SJSA1 (cell line): ENCODE data around the gene SYMPK. TPM values are rescaled to one million over a fixed set of nuclear protein-coding genes. Genes with fewer than 3 reads are reported as not detected.

Source experiments
- DNase-seq, 2 experiments: peaks; one replicate each; pipeline ENCODE4 v3.0.0-alpha.2; 2015 to 2020; ENCODE audit warnings: low spot score in 2 of 2, low read depth in 1 of 2
- H3K27ac ChIP-seq: fragments of 250-450 bp; sonication (Bioruptor Pico); 2 replicates; pipeline ENCODE4 v1.5.1; 2020; ENCODE audit warnings: mild to moderate bottlenecking, moderate library complexity
- H3K27me3 ChIP-seq: fragments of 250-450 bp; sonication (Bioruptor Pico); replicated peaks from 2 replicates; pipeline ENCODE4 v1.5.1; 2020; ENCODE audit warnings: mild to moderate bottlenecking, moderate library complexity
- H3K36me3 ChIP-seq: fragments of 250-450 bp; sonication (Bioruptor Pico); 2 replicates; pipeline ENCODE4 v1.5.1; 2020; ENCODE audit warnings: mild to moderate bottlenecking
- H3K4me1 ChIP-seq: fragments of 250-450 bp; sonication (Bioruptor Pico); replicated peaks from 2 replicates; pipeline ENCODE4 v1.6.1; 2021; ENCODE audit warnings: mild to moderate bottlenecking
- H3K4me3 ChIP-seq: fragments of 250-450 bp; sonication (Bioruptor Pico); 2 replicates; pipeline ENCODE4 v1.5.1; 2020; ENCODE audit warnings: mild to moderate bottlenecking
- H3K9me3 ChIP-seq: fragments of 250-450 bp; sonication (Bioruptor Pico); replicated peaks from 2 replicates; pipeline ENCODE4 v1.5.1; 2020; ENCODE audit warnings: mild to moderate bottlenecking
- total RNA-seq: library from RNA; depleted of rRNA; stranded (reverse); fragments of >200 nt; shearing (Covaris generic); gene quantifications from 2 replicates; pipeline ENCODE4 v1.2.3, GENCODE V29; 2014

The SYMPK gene
- total RNA-seq, 1 experiment from 2014 or later: 32.4 TPM

DNA sequence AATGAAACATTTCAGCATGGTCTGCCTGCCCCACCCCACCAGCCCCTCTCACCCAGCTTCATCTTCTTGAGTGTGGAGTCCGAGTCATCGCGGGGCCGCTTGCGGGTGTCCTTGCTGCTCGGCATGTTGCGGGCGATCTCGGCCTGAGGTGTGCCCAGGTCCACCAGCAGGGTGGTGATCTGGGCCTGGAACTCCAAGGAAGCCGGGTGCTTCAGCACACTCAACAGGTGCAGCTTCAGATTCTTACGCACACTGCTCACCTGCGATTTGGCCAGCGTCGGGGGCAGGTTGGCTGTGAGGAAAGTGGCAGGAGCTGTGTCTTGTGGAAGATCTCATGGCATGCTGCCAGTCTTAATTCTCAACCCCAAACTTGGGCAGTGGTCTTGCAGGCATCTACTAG is 20.7 kb downstream of the SYMPK start:
- H3K36me3 ChIP-seq: peaks cover 82% of the 10 kb centered on the region

DNA sequence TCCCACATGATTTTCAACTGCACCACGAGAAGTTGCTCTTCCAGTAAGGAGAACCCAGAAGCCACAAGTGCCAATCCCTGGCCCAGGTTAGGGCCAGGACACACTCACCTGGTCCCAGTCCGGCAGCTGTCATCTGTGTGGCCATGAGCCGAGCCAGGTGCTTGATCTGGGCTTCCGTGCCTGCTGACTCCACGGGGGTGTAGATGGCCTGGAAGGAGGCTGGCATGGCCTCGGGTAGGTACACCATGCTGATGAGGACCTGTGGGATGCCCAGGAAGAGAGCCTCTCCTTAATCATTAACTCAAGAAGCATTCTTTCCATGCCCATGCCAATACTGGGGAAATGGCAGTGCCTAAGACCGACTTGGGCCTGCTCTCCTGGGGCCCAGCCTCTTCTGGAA is 28.0 kb downstream of the SYMPK start:
- no peaks in the 10 kb centered on the region for H3K27me3 ChIP-seq
- H3K27ac ChIP-seq: no peak overlapping the region
- no peaks in the 10 kb centered on the region for H3K4me1 ChIP-seq
- no peak for DNase-seq
- peaks cover 90% of the 10 kb centered on the region for H3K36me3 ChIP-seq
- no peaks in the 10 kb centered on the region for H3K9me3 ChIP-seq
- no peak overlapping the region for H3K4me3 ChIP-seq

More for the DNA sequence above, 20.7 kb downstream of the SYMPK start:
- Histone ChIP-seq H3K27me3 (no peaks in the 10 kb centered on the region), H3K9me3 (no peaks in the 10 kb centered on the region), H3K27ac (no peak overlapping the region), H3K4me3 (no peak overlapping the region), H3K4me1 (no peaks in the 10 kb centered on the region)
- DNase-seq: no peak

DNA sequence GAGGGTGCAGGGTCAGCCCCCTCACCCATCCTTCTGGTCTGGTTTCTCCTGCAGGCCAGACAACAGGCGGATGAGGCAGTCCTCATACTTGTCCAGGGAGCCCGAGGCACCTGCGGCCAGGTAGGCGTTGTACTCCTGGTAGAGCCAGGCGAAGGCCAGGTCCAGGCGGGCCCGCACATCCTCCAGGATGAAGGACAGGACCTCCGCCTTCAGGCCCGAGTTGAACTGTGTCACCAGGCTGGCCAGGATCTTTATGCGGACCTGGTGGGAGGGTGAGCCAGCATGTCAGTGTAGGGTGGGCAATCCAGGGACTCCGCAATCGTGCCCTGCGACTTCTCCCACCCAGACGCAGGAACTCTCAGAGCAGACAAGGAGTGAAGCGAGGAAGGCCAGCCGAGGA is 34.0 kb downstream of the SYMPK start:
- Histone ChIP-seq H3K27me3 (no peaks in the 10 kb centered on the region), H3K4me1 (no peaks in the 10 kb centered on the region), H3K36me3 (peaks cover 96% of the 10 kb centered on the region), H3K4me3 (no peak overlapping the region), H3K9me3 (no peaks in the 10 kb centered on the region), H3K27ac (no peak overlapping the region)
- no peak for DNase-seq

DNA sequence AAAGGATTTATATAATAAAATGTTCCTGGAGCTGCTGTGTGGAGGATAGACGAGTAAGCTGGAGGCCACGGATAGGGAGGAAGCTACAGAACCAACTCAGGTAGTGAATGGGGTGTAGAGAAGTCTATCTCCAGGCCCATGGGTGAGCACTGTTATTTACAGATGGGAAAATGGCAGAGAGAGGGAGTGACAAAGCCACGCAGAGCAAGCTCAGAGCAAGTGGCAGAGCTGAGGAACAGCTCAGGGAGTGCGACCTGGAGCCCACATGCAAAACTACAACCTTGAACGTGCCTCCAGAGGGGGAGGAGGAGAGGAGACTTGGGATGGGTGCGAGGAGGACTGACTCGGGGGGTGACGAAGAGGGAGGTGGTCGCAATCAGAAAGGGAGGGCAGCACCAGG is 34.4 kb downstream of the SYMPK start:
- Histone ChIP-seq H3K27ac (no peak overlapping the region), H3K4me3 (no peak overlapping the region), H3K9me3 (no peaks in the 10 kb centered on the region), H3K36me3 (peaks cover 94% of the 10 kb centered on the region), H3K4me1 (no peaks in the 10 kb centered on the region), H3K27me3 (no peaks in the 10 kb centered on the region)
- DNase-seq: no peak

DNA sequence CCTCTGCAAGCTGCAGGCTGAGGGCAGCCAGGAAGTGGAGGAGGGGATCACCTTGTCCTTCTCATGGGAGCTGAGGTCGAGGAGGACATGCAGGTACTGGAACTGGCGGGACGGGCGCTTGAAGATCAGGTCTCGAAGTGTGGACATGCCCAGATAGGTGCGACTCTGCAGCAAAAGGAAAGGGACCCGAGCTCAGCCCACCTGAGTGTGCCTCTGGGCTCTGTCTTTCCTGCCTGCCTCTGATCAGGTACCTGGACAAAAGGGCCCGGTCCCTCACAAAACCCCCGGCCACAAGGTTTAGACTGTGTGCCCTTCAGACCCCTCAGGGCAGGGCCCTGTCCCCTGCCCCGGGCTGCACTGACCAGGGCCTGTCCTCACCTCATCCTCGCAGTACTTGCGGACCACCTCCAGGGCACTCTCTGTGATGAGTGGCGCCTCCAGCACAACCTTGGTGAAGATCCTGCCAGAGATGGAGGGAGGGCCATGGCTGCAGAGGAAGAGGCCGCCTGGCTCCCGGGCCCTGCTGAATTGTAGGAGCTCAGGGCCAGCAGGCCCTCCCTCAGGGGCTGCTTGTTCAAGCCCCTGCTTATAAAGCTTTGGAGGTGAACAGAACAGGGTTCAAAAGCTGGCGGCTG is 35.4 kb downstream of the SYMPK start:
- Histone ChIP-seq H3K27me3 (no peaks in the 10 kb centered on the region), H3K9me3 (no peaks in the 10 kb centered on the region), H3K4me1 (no peaks in the 10 kb centered on the region), H3K36me3 (peaks cover 96% of the 10 kb centered on the region), H3K4me3 (no peak overlapping the region), H3K27ac (no peak overlapping the region)
- DNase-seq: no peak

DNA sequence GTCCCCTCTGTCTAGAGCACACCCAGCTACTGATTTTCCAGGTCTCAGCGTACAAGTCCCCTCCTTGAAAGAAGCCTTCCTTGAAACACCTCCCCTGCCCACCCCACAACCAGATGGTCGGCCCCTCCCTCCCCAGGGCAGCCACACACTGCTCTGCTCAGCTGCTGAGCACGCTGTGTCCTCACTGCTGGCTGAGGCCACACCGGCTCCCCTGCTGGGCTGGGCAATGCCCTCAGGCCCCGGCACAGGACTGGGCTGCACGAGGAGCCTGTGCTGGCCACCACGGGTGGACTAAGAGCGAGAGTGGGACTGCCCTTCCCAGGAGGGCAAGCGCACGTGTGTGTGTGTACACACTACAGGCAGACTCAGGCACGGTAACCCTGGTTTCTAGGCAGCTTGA is 36.0 kb downstream of the SYMPK start:
- peaks cover 94% of the 10 kb centered on the region for H3K36me3 ChIP-seq
- H3K4me1 ChIP-seq: no peaks in the 10 kb centered on the region
- H3K27ac ChIP-seq: no peak overlapping the region

DNA sequence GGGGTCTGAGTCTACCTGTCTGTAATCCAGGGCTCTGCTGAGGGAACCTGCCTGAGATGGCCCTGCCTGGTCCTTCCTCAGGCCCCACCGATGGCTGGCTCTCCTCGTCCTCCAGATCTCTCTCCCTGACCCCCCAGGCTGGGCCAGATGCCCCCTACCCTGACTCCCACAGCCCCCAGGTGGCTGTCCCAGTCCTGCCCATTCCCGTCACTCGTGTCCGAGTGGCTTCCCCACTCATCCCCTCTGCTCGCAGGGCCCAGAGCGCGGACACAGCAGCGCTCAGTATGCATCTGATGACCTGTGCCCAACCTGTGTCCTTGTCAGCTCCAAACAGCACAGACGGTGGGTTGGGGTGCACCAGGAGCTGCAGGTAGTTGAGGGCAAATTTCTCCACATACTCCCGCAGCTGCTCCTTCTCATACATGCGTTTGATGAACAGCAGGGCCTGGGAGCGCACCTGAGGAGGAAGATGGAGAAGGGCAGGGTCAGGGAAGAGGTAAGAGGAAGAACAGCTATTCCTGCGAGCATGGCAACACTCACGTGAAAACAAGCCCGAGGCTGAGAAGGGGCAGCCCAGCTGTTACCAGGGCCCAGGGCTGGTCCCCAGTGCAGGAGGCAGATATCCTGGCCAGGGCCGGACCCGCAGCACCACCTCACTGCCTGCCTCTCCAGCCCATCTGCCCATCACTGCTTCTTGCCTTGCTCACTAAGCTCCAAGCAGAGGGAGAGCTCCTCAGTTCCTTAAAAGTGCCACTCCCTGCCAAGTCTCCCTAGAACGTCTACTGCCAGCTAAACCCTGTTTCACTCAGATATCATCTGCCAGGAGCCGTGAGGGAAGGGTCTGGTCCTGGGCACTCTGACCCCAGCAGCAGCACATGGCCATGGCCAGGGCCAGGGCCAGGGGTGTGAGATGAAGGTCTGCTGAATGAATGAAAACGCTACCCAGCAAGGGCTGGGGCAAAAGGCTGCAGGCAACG is 36.7 kb downstream of the SYMPK start:
- Histone ChIP-seq H3K27me3 (no peaks in the 10 kb centered on the region), H3K27ac (no peak overlapping the region), H3K4me1 (no peaks in the 10 kb centered on the region), H3K9me3 (no peaks in the 10 kb centered on the region), H3K4me3 (no peak overlapping the region), H3K36me3 (peaks cover 92% of the 10 kb centered on the region)
- no peak for DNase-seq

More for the DNA sequence above, 36.0 kb downstream of the SYMPK start:
- Histone ChIP-seq H3K27me3 (no peaks in the 10 kb centered on the region), H3K4me3 (no peak overlapping the region), H3K9me3 (no peaks in the 10 kb centered on the region)
- DNase-seq: no peak

DNA sequence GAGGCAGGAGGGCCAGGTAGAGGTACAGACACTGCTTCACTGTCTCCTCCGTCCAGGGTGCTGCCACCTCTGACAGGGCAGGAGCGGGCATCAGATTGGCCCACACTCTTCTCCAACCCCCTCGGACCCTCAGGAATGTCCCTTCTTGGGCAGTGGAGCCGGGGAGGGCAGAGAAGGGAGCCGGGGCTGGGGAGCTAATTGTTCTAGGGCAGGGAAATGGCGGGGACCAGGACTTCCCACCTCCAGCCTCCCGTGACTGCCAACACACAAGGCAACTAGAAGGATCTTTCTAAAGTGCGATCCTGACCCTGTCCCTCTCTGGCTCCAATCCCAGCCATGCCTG is 37.7 kb downstream of the SYMPK start:
- no peaks in the 10 kb centered on the region for H3K9me3 ChIP-seq
- no peak overlapping the region for H3K4me3 ChIP-seq
- no peaks in the 10 kb centered on the region for H3K4me1 ChIP-seq
- no peak overlapping the region for H3K27ac ChIP-seq
- H3K27me3 ChIP-seq: no peaks in the 10 kb centered on the region
- peaks cover 88% of the 10 kb centered on the region for H3K36me3 ChIP-seq
- no peak for DNase-seq

DNA sequence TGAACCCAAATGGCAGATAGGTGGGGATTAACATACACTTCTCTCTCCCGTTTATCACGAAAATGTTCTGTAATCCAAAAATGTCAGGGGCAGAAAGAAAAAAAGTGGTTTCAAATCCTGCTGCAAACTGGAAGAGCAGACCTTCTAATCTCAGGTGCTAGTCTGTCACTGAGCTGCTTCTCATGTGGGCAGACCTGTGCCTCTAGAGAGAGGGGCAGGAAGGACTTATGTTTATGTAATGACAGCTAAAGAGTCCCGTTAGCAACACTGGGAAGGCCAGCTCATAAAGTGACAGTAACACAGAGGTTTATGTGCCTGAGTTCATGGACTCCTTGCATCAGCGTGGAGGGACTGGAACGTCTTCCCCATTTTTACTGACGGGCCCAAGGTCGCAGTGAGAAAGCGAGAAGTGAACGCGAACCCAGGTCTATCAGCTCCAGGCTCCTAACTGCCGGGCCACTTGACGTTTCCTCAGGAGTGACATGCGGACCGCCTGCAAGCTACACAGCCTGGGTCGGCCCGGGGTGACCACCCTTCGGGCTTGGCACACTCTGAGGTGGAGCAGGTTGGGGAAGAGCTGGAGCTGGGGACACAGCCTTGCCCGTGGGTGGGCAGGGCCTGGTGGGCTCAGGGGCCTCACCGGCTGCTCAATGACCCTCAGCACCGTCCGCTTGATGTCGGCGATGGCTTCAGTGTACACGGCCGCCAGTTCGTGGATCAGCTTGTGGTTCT is 38.2 kb downstream of the SYMPK start:
- Histone ChIP-seq H3K9me3 (no peaks in the 10 kb centered on the region), H3K4me1 (no peaks in the 10 kb centered on the region), H3K27me3 (no peaks in the 10 kb centered on the region), H3K4me3 (no peak overlapping the region), H3K27ac (no peak overlapping the region), H3K36me3 (peaks cover 88% of the 10 kb centered on the region)
- no peak for DNase-seq

DNA sequence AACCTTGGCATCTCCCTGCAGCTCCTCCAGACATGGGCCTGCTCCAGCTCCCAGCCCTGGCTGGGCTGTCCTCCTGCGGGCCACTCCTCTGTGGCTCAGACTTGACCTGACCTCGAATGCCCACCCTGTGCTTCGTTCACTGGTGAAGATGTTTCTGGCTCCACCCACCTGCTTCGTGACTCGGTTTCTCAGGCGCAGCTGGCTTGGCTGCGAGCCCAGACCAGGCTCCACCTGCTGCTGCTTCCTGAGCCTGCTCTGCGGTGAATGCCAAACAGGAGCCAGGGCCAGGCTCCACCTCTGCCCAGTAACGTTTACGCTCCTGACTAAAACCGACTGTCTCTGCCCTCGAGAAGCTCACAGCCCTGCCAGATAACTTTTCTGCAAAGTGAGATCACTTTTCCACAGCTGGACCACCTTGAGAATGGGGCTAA is 38.9 kb downstream of the SYMPK start:
- Histone ChIP-seq H3K27me3 (no peaks in the 10 kb centered on the region), H3K4me1 (no peaks in the 10 kb centered on the region), H3K27ac (no peak overlapping the region), H3K4me3 (no peak overlapping the region), H3K9me3 (no peaks in the 10 kb centered on the region), H3K36me3 (peaks cover 83% of the 10 kb centered on the region)
- no peak for DNase-seq

DNA sequence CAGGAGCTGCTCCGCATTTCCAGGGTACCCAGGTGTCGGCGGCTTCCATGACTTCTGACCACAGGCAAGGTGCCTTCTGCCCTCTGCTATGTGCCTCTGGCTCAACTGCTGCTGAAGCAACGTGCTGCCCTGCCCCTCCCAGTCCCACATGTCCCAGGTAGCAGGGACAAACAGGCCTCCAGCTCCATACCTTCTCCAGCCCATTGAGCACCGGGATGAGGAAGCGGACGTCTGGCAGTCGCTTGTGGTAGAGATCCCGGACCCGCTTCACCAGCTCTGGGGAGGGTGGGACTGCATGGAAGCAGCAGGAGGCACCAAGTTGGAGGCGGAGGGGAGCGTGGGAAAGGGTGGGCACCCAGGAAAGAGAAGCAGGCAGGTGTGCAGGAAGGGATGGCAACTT is 39.8 kb downstream of the SYMPK start:
- Histone ChIP-seq H3K4me1 (no peaks in the 10 kb centered on the region), H3K9me3 (no peaks in the 10 kb centered on the region), H3K36me3 (peaks cover 74% of the 10 kb centered on the region), H3K4me3 (no peak overlapping the region), H3K27me3 (no peaks in the 10 kb centered on the region), H3K27ac (no peak overlapping the region)
- DNase-seq: no peak

DNA sequence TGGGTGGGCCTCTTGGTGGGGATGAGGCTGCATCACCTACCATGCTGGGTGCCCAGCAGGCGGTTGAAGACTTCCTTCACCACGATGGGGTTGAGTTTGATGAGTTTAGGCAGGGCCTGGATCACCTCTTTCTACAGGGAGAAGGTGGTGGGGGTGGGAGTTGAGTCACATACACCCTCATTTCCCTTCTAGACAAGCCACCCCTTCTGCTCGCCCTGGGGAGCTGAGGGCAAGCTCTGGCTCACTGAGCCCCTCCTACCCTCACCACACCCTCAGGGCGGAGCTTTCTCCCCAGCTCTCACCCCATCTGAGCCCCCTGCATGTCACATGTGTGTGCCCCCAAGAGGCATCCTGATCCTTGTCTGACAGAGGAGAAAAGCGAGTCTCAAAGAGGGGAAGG is 40.2 kb downstream of the SYMPK start:
- Histone ChIP-seq H3K36me3 (peaks cover 73% of the 10 kb centered on the region), H3K9me3 (no peaks in the 10 kb centered on the region), H3K27ac (no peak overlapping the region), H3K4me3 (no peak overlapping the region), H3K4me1 (no peaks in the 10 kb centered on the region), H3K27me3 (no peaks in the 10 kb centered on the region)
- DNase-seq: no peak

DNA sequence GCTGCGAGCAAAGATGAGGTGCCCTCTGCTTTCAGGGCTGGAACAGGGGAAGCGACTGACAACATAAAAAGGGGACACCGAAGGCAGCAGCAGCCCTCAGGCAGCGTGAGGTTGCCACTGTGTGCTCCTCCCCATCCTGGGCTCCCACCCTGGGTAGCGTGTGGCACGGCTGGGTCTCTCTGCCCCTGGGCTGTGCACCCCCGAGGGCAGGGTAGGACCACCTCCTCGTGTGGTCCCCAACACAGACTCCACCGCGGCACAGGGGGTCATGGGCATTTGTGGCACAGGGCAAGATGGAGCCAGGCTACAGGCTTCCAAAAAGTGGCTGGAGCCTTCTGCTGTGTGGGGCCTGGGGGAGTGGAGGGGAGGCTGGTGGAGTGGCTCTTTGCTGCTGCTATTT is 41.4 kb downstream of the SYMPK start:
- H3K4me1 ChIP-seq: 0 out of 2 replicates have a peak, but pooled peaks cover 3% of the 10 kb centered on the region
- H3K27ac ChIP-seq: no peak overlapping the region
- no peaks in the 10 kb centered on the region for H3K9me3 ChIP-seq
- H3K27me3 ChIP-seq: no peaks in the 10 kb centered on the region
- no peak for DNase-seq
- H3K36me3 ChIP-seq: peaks cover 64% of the 10 kb centered on the region
- H3K4me3 ChIP-seq: no peak overlapping the region

DNA sequence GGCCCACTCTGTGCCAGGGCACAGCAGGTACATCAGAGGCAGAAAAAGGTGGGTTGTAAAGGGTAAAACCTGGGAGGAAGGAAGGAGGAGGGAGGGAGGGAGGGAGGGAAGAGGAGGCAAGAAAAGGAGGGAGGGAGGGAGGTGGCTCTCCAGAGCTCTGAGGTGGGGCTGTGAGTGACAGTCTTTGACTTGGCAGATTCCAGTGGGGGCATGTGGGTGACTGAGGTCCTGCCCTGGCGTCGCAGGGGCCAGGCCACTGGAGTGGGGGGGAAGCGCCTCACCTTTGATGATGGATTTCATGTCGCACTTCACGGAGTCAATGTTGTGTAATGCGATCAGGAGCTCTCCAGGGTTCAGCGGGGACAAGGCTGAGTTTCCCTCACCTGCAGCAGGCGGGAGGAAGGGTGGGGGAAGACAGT is 41.8 kb downstream of the SYMPK start:
- peaks cover 63% of the 10 kb centered on the region for H3K36me3 ChIP-seq
- no peak overlapping the region for H3K4me3 ChIP-seq
- 0 out of 2 replicates have a peak, but pooled peaks cover 3% of the 10 kb centered on the region for H3K4me1 ChIP-seq

More for the DNA sequence above, 41.8 kb downstream of the SYMPK start:
- Histone ChIP-seq H3K27me3 (no peaks in the 10 kb centered on the region), H3K9me3 (no peaks in the 10 kb centered on the region), H3K27ac (no peak overlapping the region)
- no peak for DNase-seq
